HCT116 (cell line): ENCODE data around the gene NAT10. TPM values are rescaled to one million over a fixed set of nuclear protein-coding genes. Genes with fewer than 3 reads are reported as not detected.

ENCODE experiments used
- ATAC-seq: fragments of 200-7000 bp; cut with Tn5 transposase; 2 replicates; pipeline ENCODE4 v1.9.1; 2020; ENCODE audit warnings: mild to moderate bottlenecking, moderate library complexity
- BruUV-seq: library from RNA; stranded (reverse); fragments of 400-500 nt; replicated peaks from 2 replicates; lab custom pipeline; 2021; lab: Mats Ljungman, UMichigan
- CTCF ChIA-PET: fragments of 300-600 bp; sonication (Branson Sonifier 250); formaldehyde crosslinking; loops from one replicate; lab custom pipeline; 2021; ENCODE audit warnings: antibody characterized with exemption; lab: Charles Lee
- POLR2A ChIA-PET: fragments of 300-600, 350-600 bp; sonication (Branson Sonifier 250); formaldehyde crosslinking; loops from one replicate; lab custom pipeline; 2021; ENCODE audit warnings: antibody characterized with exemption; lab: Charles Lee
- RAD21 ChIA-PET, 2 experiments: fragments of 300-600 bp; sonication (Branson Sonifier 250); formaldehyde crosslinking; loops; one replicate each; lab custom pipeline; 2023; ENCODE audit warnings: low total read pairs in 2 of 2; ENCODE audit not compliant: uncharacterized antibody in 2 of 2, unreplicated experiment in 2 of 2, low non-redundant PET in 1 of 2; lab: Charles Lee
- DNase-seq: peaks from one replicate; pipeline ENCODE4 v3.0.0-alpha.2; 2010; ENCODE audit warnings: low read depth, low spot score
- H2AFZ ChIP-seq: fragments of 200-600 bp; shearing (Covaris generic), sonication (generic); 2 replicates; pipeline ENCODE4 v1.6.1; 2017; ENCODE audit warnings: low read depth, mixed run types, mixed read lengths, antibody characterized with exemption, low read length; ENCODE audit not compliant: poor library complexity, severe bottlenecking
- H3K27ac ChIP-seq: 2 replicates; pipeline ENCODE4 v1.5.1; 2012; ENCODE audit warnings: low read depth, low read length
- H3K27me3 ChIP-seq: fragments of 200-600 bp; sonication (generic); 2 replicates; pipeline ENCODE4 v1.6.1; 2016; ENCODE audit warnings: mixed run types, low read length, mixed read lengths; ENCODE audit not compliant: insufficient read depth
- H3K36me3 ChIP-seq, 2 experiments: fragments of 200-500 bp in 1 of 2; fragments of 200-600 bp in 1 of 2; sonication (Bioruptor generic) in 1 of 2; sonication (generic) in 1 of 2; 2 replicates each; pipeline versions ENCODE4 v1.5.1 to v1.6.1; 2014 to 2016; ENCODE audit warnings: low read length in 2 of 2, inconsistent platforms in 1 of 2, mixed read lengths in 1 of 2, mixed run types in 1 of 2; ENCODE audit not compliant: insufficient read depth in 2 of 2, control insufficient read depth in 1 of 2
- H3K4me1 ChIP-seq, 2 experiments: fragments of 200-600 bp in 1 of 2; sonication (generic) in 1 of 2; 2 replicates each; pipeline versions ENCODE4 v1.5.1 to v1.6.1; 2012 to 2017; ENCODE audit warnings: low read length in 2 of 2, inconsistent platforms in 1 of 2, mild to moderate bottlenecking in 1 of 2, mixed read lengths in 1 of 2, mixed run types in 1 of 2, moderate library complexity in 1 of 2; ENCODE audit not compliant: insufficient read depth in 2 of 2, control insufficient read depth in 1 of 2
- H3K4me2 ChIP-seq: fragments of 200-600 bp; sonication (generic); 2 replicates; pipeline ENCODE4 v1.6.1; 2017; ENCODE audit warnings: mixed run types, low read length, mixed read lengths
- H3K4me3 ChIP-seq, 2 experiments: fragments of 200-600 bp in 1 of 2; sonication (generic) in 1 of 2; replicated peaks in 1 of 2; 2 replicates each; pipeline ENCODE4 v1.5.1; 2011 to 2016; ENCODE audit warnings: low read length in 2 of 2, control low read depth in 1 of 2, low read depth in 1 of 2, mild to moderate bottlenecking in 1 of 2, mixed read lengths in 1 of 2, mixed run types in 1 of 2
- H3K79me2 ChIP-seq: fragments of 200-600 bp; sonication (generic); 2 replicates; pipeline ENCODE4 v1.6.1; 2017; ENCODE audit warnings: mild to moderate bottlenecking, mixed run types, low read length, moderate library complexity, mixed read lengths; ENCODE audit not compliant: insufficient read depth
- H3K9ac ChIP-seq: fragments of 200-600 bp; sonication (generic); 2 replicates; pipeline ENCODE4 v1.6.1; 2016; ENCODE audit warnings: low read length, mixed read lengths
- H3K9me2 ChIP-seq: fragments of 200-600 bp; sonication (generic), shearing (Covaris generic); 2 replicates; pipeline ENCODE4 v1.6.1; 2017; ENCODE audit warnings: mixed run types, mild to moderate bottlenecking, moderate library complexity; ENCODE audit not compliant: insufficient read depth
- H3K9me3 ChIP-seq, 2 experiments: fragments of 200-500 bp in 1 of 2; fragments of 200-600 bp in 1 of 2; sonication (Bioruptor generic) in 1 of 2; sonication (generic) in 1 of 2; 2 replicates each; pipeline ENCODE4 v1.6.1; 2014 to 2017; ENCODE audit warnings: low read length in 2 of 2, mixed read lengths in 2 of 2, inconsistent platforms in 1 of 2, low read depth in 1 of 2, mild to moderate bottlenecking in 1 of 2, mixed run types in 1 of 2, moderate library complexity in 1 of 2; ENCODE audit not compliant: control insufficient read depth in 1 of 2, insufficient read depth in 1 of 2
- H4K20me1 ChIP-seq: fragments of 200-600 bp; sonication (generic), shearing (Covaris generic); 2 replicates; pipeline ENCODE4 v1.6.1; 2017; ENCODE audit warnings: mixed run types, mild to moderate bottlenecking, moderate library complexity; ENCODE audit not compliant: insufficient read depth
- CBX3 ChIP-seq: IDR thresholded peaks from 2 replicates; pipeline ENCODE4 v1.6.1; 2012; ENCODE audit warnings: low read depth
- CEBPB ChIP-seq: IDR thresholded peaks from 2 replicates; pipeline ENCODE4 v1.6.1; 2012; ENCODE audit warnings: low read depth
- EGR1 ChIP-seq: IDR thresholded peaks from 2 replicates; pipeline ENCODE4 v1.6.1; 2012; ENCODE audit warnings: low read depth
- EZH2 ChIP-seq: fragments of 200-600 bp; sonication (generic); IDR thresholded peaks from 2 replicates; pipeline ENCODE4 v1.6.1; 2017; ENCODE audit warnings: antibody characterized with exemption, mixed run types
- EZH2phosphoT487 ChIP-seq: fragments of 200-600 bp; IDR thresholded peaks from 2 replicates; pipeline ENCODE4 v1.6.1; 2018; ENCODE audit warnings: antibody characterized with exemption, borderline replicate concordance
- FOSL1 ChIP-seq: IDR thresholded peaks from 2 replicates; pipeline ENCODE4 v1.6.1; 2012; ENCODE audit warnings: low read depth
- JUND ChIP-seq: IDR thresholded peaks from 2 replicates; pipeline ENCODE4 v1.6.1; 2012
- MAX ChIP-seq: IDR thresholded peaks from 2 replicates; pipeline ENCODE4 v1.6.1; 2012
- POLR2A ChIP-seq: IDR thresholded peaks from 2 replicates; pipeline ENCODE4 v1.7.0; 2011; ENCODE audit warnings: borderline replicate concordance; ENCODE audit not compliant: insufficient read depth, insufficient read length; ENCODE audit errors: extremely low read depth
- POLR2AphosphoS5 ChIP-seq: IDR thresholded peaks from 2 replicates; pipeline ENCODE4 v1.6.1; 2011; ENCODE audit warnings: mild to moderate bottlenecking, low read depth, low read length, moderate library complexity
- RAD21 ChIP-seq: IDR thresholded peaks from 2 replicates; pipeline ENCODE4 v1.6.1; 2012; ENCODE audit warnings: low read depth, mild to moderate bottlenecking
- SRF ChIP-seq: IDR thresholded peaks from 2 replicates; pipeline ENCODE4 v1.6.1; 2012; ENCODE audit warnings: low read depth
- TCF7L2 ChIP-seq: IDR thresholded peaks from 2 replicates; pipeline ENCODE4 v1.7.0; 2011; ENCODE audit warnings: borderline replicate concordance, inconsistent platforms; ENCODE audit not compliant: insufficient read depth, insufficient read length; ENCODE audit errors: extremely low read depth
- YY1 ChIP-seq: IDR thresholded peaks from 2 replicates; pipeline ENCODE4 v1.6.1; 2011; ENCODE audit warnings: low read length, low read depth, moderate library complexity, mild to moderate bottlenecking; ENCODE audit not compliant: insufficient replicate concordance; ENCODE audit errors: extremely low read depth
- intact Hi-C: fragments of 100-400 bp; cut with micrococcal nuclease; formaldehyde crosslinking; loops from 2 replicates; pipeline ENCODE4 v1.10.0; 2022
- total RNA-seq: library from RNA; stranded (reverse); gene quantifications from one replicate; pipeline ENCODE4 v1.2.1, GENCODE V29; 2021; ENCODE audit not compliant: unreplicated experiment
- TF ChIP-seq, protein P1 (sequence below): IDR thresholded peaks from 2 replicates; pipeline ENCODE4 v1.6.1; 2011; ENCODE audit warnings: mild to moderate bottlenecking, low read length, moderate library complexity; ENCODE audit not compliant: insufficient replicate concordance; ENCODE audit errors: extremely low read depth
- TF ChIP-seq, protein P2 (sequence below): IDR thresholded peaks from 2 replicates; pipeline ENCODE4 v1.6.1; 2012

Gene NAT10
- total RNA-seq, 1 experiment from 2014 or later = 101 TPM

GRCh38 chr11:34105079-34105956 is at the start of gene NAT10 (continued):
- no peak for TF ChIP-seq EZH2phosphoT487
- no peak; the same call in 1 of the 2 replicates for TF ChIP-seq EGR1
- TF ChIP-seq YY1 = peak; percentile 78
- peak; percentile 99 for TF ChIP-seq POLR2AphosphoS5
- TF ChIP-seq FOSL1 = no peak
- peak; percentile 80; the same call in 1 of the 2 replicates for TF ChIP-seq CBX3
- no peak for TF ChIP-seq JUND
- TF ChIP-seq TCF7L2 = peak; percentile 55

DNA sequence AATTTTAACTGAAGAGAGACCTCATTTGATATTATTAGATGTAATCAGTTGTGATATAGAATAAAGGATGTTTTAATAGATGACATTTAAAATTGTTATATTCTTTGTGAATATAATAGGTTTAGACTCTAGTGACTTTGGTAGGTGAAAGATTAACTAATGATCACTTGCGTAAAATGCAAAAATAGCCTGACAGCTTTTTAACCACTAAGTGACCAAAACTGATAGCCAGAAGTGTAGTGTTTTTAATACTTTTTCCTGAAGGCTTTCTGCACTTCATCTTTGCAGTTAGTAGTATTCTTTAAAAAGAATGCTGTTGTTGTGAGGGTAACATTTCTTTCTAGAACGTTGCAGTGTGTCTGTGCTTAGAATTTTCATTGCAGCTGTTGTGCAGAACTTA is 48.8 kb upstream of the NAT10 start:
- no TSS peak for BruUV-seq
- Histone ChIP-seq H3K36me3 (peaks cover 6 to 32% of the 10 kb centered on the region in 2 experiments; a peak in 3 of 4 replicates), H3K4me3 (no peak overlapping the region), H3K27ac (no peak overlapping the region), H3K9me2 (no peaks in the 10 kb centered on the region; the same call in 1 of the 2 replicates), H3K27me3 (no peaks in the 10 kb centered on the region), H4K20me1 (peaks cover 31% of the 10 kb centered on the region; the same call in 1 of the 2 replicates), H3K9ac (no peak overlapping the region), H3K9me3 (no peaks in the 10 kb centered on the region)
- ChIA-PET POLR2A (no interaction called here), RAD21 (no interaction called here), CTCF (no interaction called here)
- no peak for ATAC-seq
- DNase-seq = no peak
- TF ChIP-seq, protein P1, sequence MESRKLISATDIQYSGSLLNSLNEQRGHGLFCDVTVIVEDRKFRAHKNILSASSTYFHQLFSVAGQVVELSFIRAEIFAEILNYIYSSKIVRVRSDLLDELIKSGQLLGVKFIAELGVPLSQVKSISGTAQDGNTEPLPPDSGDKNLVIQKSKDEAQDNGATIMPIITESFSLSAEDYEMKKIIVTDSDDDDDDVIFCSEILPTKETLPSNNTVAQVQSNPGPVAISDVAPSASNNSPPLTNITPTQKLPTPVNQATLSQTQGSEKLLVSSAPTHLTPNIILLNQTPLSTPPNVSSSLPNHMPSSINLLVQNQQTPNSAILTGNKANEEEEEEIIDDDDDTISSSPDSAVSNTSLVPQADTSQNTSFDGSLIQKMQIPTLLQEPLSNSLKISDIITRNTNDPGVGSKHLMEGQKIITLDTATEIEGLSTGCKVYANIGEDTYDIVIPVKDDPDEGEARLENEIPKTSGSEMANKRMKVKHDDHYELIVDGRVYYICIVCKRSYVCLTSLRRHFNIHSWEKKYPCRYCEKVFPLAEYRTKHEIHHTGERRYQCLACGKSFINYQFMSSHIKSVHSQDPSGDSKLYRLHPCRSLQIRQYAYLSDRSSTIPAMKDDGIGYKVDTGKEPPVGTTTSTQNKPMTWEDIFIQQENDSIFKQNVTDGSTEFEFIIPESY = no peak
- TF ChIP-seq MAX (no peak), CBX3 (no peak), EZH2phosphoT487 (no peak), SRF (no peak), RAD21 (no peak), CEBPB (no peak), EZH2 (no peak), TCF7L2 (no peak), POLR2A (no peak), JUND (no peak), YY1 (no peak), FOSL1 (no peak)
- TF ChIP-seq, protein P2, sequence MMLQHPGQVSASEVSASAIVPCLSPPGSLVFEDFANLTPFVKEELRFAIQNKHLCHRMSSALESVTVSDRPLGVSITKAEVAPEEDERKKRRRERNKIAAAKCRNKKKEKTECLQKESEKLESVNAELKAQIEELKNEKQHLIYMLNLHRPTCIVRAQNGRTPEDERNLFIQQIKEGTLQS = no peak
- TF ChIP-seq, all 23 proteins: peak for 0
- intact Hi-C loops = no loop called here
- no peak overlapping the region for H3K4me2 ChIP-seq
- H3K79me2 ChIP-seq = peaks cover 95% of the 10 kb centered on the region
- H2AFZ ChIP-seq = no peak overlapping the region
- peaks cover 10 to 31% of the 10 kb centered on the region in 2 experiments; a peak in 3 of 4 replicates for H3K4me1 ChIP-seq
